Epithelial cell of proximal tubule (primary cell): ENCODE measurements around the gene TMEM236. TPM values are rescaled to one million over a fixed set of nuclear protein-coding genes. Genes with fewer than 3 reads are reported as not detected.

ENCODE experiments used
- DNase-seq: peaks from one replicate; pipeline ENCODE4 v3.0.0-alpha.2; 2011; ENCODE audit warnings: low read depth
- H3K4me3 ChIP-seq: 2 replicates; pipeline ENCODE4 v1.5.1; 2011; ENCODE audit warnings: low read depth, mild to moderate bottlenecking, low read length
- CTCF ChIP-seq: conservative IDR thresholded peaks from 2 replicates; pipeline ENCODE4 v1.5.1; 2012; ENCODE audit warnings: low read depth, mild to moderate bottlenecking, low read length
- total RNA-seq: library from RNA; depleted of rRNA; stranded (reverse); fragments of >200 nt; gene quantifications from 2 replicates; pipeline ENCODE4 v1.2.3, GENCODE V29; 2015

The TMEM236 gene
- total RNA-seq, 1 donor from 2014 or later: 0.17 TPM

- no peak for DNase-seq
- H3K4me3 ChIP-seq: no peak overlapping the region
- no peak for TF ChIP-seq CTCF
Measured at GRCh38 chr10:17731331-17732020, 20.5 kb upstream of the TMEM236 start.

GRCh38 chr10:17733620-17734019 lies 18.4 kb upstream of the TMEM236 start:
- TF ChIP-seq CTCF: no peak
- no peak overlapping the region for H3K4me3 ChIP-seq
- no peak for DNase-seq

GRCh38 chr10:17734432-17735080 lies 17.4 kb upstream of the TMEM236 start:
- no peak overlapping the region for H3K4me3 ChIP-seq
- no peak for DNase-seq
- TF ChIP-seq CTCF: no peak

- no peak overlapping the region for H3K4me3 ChIP-seq
- no peak for TF ChIP-seq CTCF
- DNase-seq: no peak
Measured at GRCh38 chr10:17735166-17735941, 16.6 kb upstream of the TMEM236 start.

GRCh38 chr10:17736223-17736622 lies 15.8 kb upstream of the TMEM236 start:
- no peak for DNase-seq
- H3K4me3 ChIP-seq: no peak overlapping the region
- TF ChIP-seq CTCF: no peak

- no peak overlapping the region for H3K4me3 ChIP-seq
- no peak for DNase-seq
- TF ChIP-seq CTCF: peak; percentile 66
Measured at GRCh38 chr10:17737027-17737965, 14.7 kb upstream of the TMEM236 start.
